Ureter (tissue), 1 donor: ENCODE results near the gene RNU1-3. TPM values are rescaled to one million over a fixed set of nuclear protein-coding genes. Genes with fewer than 3 reads are reported as not detected.

Experiments
- DNase-seq: peaks from one replicate; pipeline ENCODE4 v3.0.0-alpha.2; 2020; ENCODE audit warnings: low spot score
- total RNA-seq: library from RNA; stranded (reverse); gene quantifications from one replicate; pipeline ENCODE4 v1.2.4, GENCODE V29; 2023
- donor health status: DM: yes; HTN: yes; CAD: no.

RNU1-3 gene
- total RNA-seq, 1 donor from 2014 or later: 1,626 TPM

GRCh38 chr1:16621300-16621658 lies 45.5 kb downstream of the RNU1-3 start:
- DNase-seq: no peak

GRCh38 chr1:16619803-16620501 lies 46.8 kb downstream of the RNU1-3 start:
- peak; percentile 62 for DNase-seq

- peak; percentile 68 for DNase-seq
Measured at GRCh38 chr1:16618719-16619118, 48.0 kb downstream of the RNU1-3 start.

- peak; percentile 42 for DNase-seq
Measured at GRCh38 chr1:16617778-16618580, 48.8 kb downstream of the RNU1-3 start.

- DNase-seq: peak; percentile 64
Measured at GRCh38 chr1:16617114-16617631, 49.6 kb downstream of the RNU1-3 start.

Other genes with a start within 250 kb of the RNU1-3 start
- gene SPATA21, start 229.5 kb downstream of the RNU1-3 start, total RNA-seq: not detected
- gene NECAP2, start 226.2 kb downstream of the RNU1-3 start, total RNA-seq: 40.6 TPM
- gene RNU1-1, start 152.7 kb downstream of the RNU1-3 start, total RNA-seq: 1,626 TPM
- 61.9 TPM for gene NBPF1, start 53.4 kb downstream of the RNU1-3 start, total RNA-seq
- 1,626 TPM for gene RNU1-4, start 73.6 kb upstream of the RNU1-3 start, total RNA-seq
- 1,626 TPM for gene RNU1-2, start 229.0 kb upstream of the RNU1-3 start, total RNA-seq